Measurements from ENCODE around the gene GPBAR1. TPM values are rescaled to one million over a fixed set of nuclear protein-coding genes. Genes with fewer than 3 reads are reported as not detected.

Gene GPBAR1
- total RNA-seq, 2 donors from 2014 or later = 1.1 to 1.3 TPM

DNA sequence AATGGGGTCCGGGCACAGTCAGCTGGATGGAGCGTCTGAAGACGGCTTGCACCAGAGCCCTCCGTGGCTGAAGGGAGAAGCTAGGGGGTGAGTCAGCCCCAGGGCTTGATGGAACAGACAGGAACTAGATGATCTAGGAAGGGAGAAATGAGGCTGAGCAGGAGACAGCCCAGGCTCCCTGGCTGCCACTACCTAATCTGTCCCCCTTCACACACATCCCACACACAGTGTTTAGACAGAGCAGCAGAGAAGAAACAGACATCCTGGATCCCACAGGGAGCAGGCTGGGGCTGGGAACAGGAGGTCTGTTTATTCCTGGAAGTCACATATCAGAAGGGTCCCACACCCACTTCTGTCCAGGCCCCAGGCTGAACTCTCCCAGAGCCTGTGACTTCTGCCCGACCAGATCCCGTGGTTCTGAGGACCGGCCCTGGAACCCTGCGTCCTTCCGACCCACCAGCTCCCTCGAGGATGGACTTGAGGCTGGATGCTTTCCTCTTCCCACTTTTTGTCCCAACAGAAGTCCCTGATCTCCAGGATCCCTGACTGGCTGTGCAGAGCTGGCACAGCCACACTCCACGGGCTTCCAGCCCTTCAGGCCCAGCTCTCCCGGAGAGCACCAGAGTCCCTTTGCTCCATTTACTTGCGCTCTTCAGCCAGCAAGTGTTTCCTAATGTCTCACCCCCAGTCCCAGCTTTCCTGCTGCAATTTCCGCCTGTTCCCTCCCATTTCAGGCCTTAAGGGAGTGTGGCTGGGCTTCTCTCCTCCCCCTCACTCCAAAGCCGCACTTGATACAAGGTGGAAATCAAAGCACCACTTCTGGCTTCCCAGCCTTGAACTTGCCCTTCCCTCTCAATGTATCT, 1.5 kb upstream of the GPBAR1 start:
- no peak for DNase-seq
- H3K9ac ChIP-seq (ENCODE audit: low read depth in 2 of 2, low read length in 2 of 2) = peak overlapping the region in 1 of 2 donors; percentile 58
- H3K4me1 ChIP-seq = peaks cover 19% of the 10 kb centered on the region
- no peaks in the 10 kb centered on the region for H3K27me3 ChIP-seq
- peaks cover 13% of the 10 kb centered on the region for H3K36me3 ChIP-seq
- H3K27ac ChIP-seq = peak overlapping the region; percentile 67
- TF ChIP-seq, protein P1, sequence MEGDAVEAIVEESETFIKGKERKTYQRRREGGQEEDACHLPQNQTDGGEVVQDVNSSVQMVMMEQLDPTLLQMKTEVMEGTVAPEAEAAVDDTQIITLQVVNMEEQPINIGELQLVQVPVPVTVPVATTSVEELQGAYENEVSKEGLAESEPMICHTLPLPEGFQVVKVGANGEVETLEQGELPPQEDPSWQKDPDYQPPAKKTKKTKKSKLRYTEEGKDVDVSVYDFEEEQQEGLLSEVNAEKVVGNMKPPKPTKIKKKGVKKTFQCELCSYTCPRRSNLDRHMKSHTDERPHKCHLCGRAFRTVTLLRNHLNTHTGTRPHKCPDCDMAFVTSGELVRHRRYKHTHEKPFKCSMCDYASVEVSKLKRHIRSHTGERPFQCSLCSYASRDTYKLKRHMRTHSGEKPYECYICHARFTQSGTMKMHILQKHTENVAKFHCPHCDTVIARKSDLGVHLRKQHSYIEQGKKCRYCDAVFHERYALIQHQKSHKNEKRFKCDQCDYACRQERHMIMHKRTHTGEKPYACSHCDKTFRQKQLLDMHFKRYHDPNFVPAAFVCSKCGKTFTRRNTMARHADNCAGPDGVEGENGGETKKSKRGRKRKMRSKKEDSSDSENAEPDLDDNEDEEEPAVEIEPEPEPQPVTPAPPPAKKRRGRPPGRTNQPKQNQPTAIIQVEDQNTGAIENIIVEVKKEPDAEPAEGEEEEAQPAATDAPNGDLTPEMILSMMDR (IDR thresholded peaks at IDR 0.05) = no peak
- no peaks in the 10 kb centered on the region for H3K9me3 ChIP-seq
- intact Hi-C loops (cut with DNase I) = loop anchor here (5.0 kb wide), 1 partner anchor 72 kb away; no protein-coding TSS in a partner anchor
- H3K4me3 ChIP-seq = no peak overlapping the region

- peak overlapping the region; percentile 67 for H3K27ac ChIP-seq
- H3K36me3 ChIP-seq = peaks cover 4% of the 10 kb centered on the region
- intact Hi-C loops (cut with DNase I) = loop anchor here (5.0 kb wide), 1 partner anchor 43 kb away; the partner anchor contains the start of gene ARPC2
- H3K9ac ChIP-seq (ENCODE audit: low read depth in 2 of 2, low read length in 2 of 2) = no peak overlapping the region
- TF ChIP-seq, protein P1 (IDR thresholded peaks at IDR 0.05) = no peak
- H3K9me3 ChIP-seq = no peaks in the 10 kb centered on the region
- peaks cover 27% of the 10 kb centered on the region for H3K4me1 ChIP-seq
- no peak for DNase-seq
- no peak overlapping the region for H3K4me3 ChIP-seq
- H3K27me3 ChIP-seq = no peaks in the 10 kb centered on the region
These were observed 649 bp upstream of the GPBAR1 start for GRCh38 chr2:218260166-218260565.

GRCh38 chr2:218261423-218262236, 815 bp downstream of the GPBAR1 start:
- H3K9ac ChIP-seq (ENCODE audit: low read depth in 2 of 2, low read length in 2 of 2) = peak overlapping the region in 1 of 2 donors; percentile 59
- H3K36me3 ChIP-seq = no peaks in the 10 kb centered on the region
- peaks cover 28% of the 10 kb centered on the region for H3K4me1 ChIP-seq
- DNase-seq = no peak
- TF ChIP-seq, protein P1 (IDR thresholded peaks at IDR 0.05) = no peak
- no peaks in the 10 kb centered on the region for H3K9me3 ChIP-seq
- H3K27me3 ChIP-seq = no peaks in the 10 kb centered on the region
- no peak overlapping the region for H3K4me3 ChIP-seq
- H3K27ac ChIP-seq = peak overlapping the region; percentile 26
- intact Hi-C loops (cut with DNase I) = loop anchor here (5.0 kb wide), 1 partner anchor 44 kb away; the partner anchor contains the start of gene ARPC2

DNA sequence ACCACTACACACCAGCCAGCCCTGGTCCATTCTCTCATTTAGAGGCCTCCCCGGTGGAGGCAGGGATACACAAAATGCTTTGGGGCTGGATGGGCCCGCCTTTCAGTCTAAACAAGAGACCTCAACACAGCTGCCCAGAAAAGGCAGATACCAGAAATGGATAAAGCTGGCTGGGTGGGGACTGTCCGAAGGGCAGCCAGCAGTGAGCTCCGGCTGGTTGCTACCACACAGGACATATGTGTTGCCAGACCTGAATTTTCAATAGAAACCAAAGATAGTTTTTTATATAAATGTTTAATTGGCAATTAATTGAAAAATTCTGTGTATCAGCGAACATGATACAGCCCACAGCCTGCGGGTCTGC, 1.4 kb downstream of the GPBAR1 start:
- no peaks in the 10 kb centered on the region for H3K36me3 ChIP-seq
- H3K9ac ChIP-seq (ENCODE audit: low read depth in 2 of 2, low read length in 2 of 2) = peak overlapping the region in 1 of 2 donors; percentile 59
- DNase-seq = no peak
- no peaks in the 10 kb centered on the region for H3K9me3 ChIP-seq
- no peaks in the 10 kb centered on the region for H3K27me3 ChIP-seq
- H3K4me3 ChIP-seq = no peak overlapping the region
- peaks cover 28% of the 10 kb centered on the region for H3K4me1 ChIP-seq
- TF ChIP-seq, protein P1 (IDR thresholded peaks at IDR 0.05) = no peak
- no peak overlapping the region for H3K27ac ChIP-seq
- intact Hi-C loops (cut with DNase I) = loop anchor here (5.0 kb wide), 1 partner anchor 45 kb away; the partner anchor contains the start of gene ARPC2

Measured in colonic mucosa (tissue), 4 donors.